HG02938 (cell line): Measurements from ENCODE around the gene CA10.

Source experiments
- ATAC-seq: cut with Tn5 transposase; IDR thresholded peaks from one replicate; pipeline ENCODE4 v1.9.1; 2021; ENCODE audit warnings: mild to moderate bottlenecking, moderate library complexity; ENCODE audit not compliant: unreplicated experiment

CA10 gene

DNA sequence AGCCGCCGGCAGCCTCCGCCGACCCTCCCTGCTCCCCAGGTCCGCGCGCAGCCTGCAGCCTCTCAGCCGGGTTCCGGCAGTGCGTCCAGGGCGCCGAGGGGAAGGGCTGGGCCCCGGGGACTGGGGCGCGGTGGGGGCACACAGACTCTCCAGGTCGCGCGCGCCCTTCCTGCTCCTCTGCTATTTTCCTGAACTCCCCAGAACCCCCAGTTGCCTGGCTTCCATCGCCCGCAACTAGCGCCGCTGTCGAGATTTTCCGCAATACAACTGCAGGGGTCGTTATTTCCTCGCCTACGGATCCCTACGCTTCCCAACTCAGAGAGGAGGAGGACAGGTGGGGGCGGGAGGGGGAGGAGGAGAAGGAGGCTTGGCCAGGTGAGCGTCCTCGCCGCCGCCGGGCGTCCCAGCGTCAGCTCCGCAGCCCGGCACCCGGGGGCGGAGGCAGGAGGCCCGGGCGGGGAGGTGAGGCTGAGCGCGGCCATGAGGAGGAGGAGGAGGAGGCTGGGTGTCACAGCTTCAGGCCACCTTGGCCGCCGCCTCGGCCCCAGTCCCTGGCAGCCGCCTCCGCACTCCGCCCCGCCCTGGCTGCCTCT is at the start of gene CA10:
Gene CA10 (minus strand): TSS at position 265 of the 593 bp plus-strand sequence.
- no peak for ATAC-seq

DNA sequence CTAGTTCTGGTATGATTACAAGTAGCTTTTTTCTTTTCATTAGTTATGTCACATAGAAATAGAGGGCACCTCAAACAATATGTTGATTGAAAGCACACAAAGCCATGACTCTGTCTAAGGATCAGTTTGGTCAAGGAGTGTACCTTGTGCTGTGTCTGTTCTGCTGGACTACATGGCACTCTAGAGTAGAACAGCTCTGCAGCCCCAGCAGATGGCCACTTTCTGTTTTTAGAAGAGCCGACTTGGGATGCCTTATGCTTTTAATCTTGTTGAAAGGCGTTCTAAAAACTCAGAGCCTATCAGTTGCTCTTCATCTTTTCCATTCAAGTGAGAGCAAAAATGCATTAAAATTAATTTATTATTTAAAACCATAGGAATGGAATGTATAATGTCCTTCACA is 49.3 kb upstream of the CA10 start:
- no peak for ATAC-seq

DNA sequence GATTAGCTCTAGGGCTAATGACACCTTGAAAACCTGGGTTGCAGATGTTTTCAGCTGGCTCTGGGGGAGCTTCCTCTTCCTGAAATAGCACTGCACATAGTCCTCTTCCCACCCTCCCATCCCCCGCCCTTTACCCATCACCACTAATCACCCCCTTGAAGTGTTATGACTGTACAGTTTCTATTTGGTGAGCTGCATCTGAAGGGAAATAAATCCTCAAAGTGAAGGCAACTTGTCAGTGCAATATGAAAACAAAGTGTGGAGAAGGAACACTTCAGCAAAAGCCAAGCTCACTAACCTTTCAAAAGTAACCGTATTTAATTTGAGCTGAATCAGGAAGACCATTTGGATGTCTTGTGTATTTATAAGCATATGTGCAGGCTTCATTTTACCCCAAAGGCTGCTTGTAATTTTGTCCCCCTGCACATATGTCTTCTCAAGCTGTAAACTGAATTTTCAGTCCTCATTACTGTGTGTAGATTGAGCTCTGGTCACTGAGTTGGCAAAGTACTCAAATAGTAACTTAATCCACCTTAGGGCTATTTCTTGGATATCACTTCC is 44.1 kb upstream of the CA10 start:
- no peak for ATAC-seq

DNA sequence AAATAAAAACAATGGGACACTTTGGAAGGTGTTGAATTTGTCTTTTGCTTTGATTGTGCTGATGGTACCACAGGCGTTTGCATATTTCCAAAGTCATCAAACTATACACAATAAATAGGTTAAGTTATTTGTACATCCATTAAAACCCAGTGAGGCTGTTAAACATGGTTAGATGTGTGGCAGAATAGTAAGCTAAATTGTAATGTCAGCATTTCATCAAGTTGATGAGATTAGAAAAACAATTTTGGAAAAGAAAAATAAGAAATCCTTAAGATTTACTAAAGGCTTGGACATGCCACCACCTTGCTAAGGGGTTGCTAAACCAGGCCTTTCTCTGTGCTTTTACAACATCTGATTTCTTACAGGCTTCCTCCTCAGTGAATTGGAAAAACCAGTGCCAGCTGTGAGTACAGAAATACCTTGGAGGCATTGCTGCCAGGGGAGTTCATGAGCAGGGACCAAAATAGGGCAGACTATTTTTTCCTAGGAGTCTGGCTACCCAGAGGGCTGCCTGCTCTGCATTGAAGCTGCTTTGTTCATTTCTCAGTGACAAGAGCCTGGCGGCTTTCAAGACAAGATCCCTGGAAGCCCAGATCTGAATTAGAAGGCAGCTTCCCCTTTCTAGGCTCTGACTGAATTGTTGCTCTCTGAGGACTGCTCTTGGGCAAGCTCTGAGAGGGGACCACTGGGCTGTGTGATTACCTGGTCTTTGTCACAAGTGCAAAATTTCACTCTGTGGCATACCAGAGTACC is 43.4 kb upstream of the CA10 start:
- ATAC-seq = no peak

DNA sequence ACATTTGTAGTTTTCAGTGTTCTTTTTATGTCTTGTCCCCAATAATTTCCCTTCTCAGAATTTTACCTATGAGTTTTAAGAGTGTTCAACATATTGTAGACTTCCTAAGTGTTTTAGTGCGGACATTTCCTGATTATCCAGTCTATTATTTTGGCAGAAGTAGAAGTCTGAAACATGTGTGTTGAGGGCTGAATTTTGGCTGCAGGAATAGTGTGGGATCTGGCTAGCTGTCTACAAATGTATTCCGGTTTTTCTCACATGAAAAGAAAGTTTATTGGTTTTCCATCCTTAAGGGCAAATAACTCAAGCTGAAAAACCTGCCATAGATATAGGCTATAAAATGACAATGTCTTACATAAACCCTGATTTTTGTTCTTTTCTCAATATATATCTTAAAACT is 33.0 kb upstream of the CA10 start:
- no peak for ATAC-seq

DNA sequence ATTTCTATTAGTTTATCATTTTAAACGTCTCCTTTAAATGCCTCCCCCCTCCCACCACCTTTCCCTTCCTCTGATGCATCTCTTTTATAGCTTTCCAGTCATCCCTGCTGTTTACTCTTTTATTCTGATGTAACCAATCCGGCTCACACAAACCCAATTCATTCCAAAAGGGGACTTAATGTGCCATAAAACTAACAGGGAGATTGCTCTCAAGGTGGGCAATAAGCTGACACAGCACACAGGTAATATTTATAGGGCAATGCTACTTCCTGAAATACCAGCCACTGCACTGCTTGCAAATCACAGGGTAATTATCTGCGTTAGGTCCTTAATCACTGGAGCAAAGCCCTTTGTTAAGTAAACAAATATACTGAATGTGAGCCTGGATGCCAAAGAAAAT is 23.3 kb upstream of the CA10 start:
- no peak for ATAC-seq

DNA sequence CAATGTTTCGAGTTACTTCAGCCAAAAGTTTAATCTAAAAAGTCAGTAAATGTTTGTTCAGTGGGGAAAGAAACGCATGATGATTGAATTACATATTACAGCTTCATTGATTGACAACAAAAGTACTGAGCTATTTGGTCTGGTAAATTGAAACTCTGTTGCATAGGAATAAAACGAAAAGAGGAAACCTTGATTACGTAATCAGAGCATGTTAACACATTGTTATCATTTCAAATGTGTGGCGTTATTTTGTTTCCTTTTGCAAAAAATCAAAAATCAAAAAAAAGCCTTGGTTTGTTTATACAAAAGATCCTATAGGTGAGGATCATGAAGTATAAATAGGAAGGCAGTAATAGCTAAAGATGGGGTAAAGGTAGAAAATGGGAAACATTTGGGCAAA is 19.5 kb upstream of the CA10 start:
- ATAC-seq = no peak

DNA sequence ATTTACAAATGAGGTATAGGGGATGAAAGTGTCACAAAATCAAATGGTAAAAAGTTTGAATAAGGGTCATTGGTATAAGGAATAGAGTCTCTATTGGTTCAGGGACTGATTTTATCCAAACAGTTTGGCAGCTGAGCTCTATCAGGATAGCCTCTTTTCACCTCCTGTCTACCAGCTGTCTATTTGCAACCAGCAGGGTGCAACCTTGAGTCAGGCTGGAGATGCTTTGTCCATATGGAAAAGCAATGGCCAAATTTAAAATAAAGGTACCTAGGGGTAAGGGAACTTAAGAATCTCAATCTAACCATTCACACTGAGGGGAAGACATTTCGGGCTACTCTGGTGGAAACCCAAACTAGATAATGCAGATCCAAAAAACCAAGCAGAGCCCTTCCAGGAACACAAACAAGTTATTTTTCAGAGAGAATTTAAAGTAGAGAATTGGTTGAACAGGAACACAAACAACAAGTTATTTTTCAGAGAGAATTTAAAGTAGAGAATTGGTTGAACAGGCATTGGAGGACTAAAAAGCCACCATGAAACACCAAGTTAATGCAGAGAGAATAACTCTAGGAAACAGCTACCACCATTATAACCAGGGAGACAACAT is 12.6 kb upstream of the CA10 start:
- ATAC-seq = no peak

DNA sequence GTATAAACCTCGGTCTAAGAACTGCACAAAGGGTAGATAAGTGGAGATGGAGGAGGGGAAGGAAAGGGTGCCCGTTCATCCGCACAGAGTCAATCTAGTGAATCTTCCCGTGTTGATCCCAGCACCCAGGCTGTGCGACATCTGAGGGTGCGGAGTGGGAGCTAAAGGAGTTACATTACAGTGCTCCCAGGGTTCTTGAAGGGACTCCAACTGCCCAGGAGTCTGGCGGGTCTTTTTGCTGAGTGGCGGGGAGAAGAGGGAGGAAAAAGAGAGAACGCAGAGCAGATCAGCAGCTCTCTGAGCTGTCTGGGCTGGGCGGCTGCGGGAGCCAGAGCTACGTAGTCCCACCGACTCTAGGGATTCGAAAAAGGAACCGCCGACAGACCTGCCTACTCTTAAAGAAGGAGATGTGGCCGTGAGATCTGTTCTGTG is 1.6 kb upstream of the CA10 start:
- no peak for ATAC-seq

DNA sequence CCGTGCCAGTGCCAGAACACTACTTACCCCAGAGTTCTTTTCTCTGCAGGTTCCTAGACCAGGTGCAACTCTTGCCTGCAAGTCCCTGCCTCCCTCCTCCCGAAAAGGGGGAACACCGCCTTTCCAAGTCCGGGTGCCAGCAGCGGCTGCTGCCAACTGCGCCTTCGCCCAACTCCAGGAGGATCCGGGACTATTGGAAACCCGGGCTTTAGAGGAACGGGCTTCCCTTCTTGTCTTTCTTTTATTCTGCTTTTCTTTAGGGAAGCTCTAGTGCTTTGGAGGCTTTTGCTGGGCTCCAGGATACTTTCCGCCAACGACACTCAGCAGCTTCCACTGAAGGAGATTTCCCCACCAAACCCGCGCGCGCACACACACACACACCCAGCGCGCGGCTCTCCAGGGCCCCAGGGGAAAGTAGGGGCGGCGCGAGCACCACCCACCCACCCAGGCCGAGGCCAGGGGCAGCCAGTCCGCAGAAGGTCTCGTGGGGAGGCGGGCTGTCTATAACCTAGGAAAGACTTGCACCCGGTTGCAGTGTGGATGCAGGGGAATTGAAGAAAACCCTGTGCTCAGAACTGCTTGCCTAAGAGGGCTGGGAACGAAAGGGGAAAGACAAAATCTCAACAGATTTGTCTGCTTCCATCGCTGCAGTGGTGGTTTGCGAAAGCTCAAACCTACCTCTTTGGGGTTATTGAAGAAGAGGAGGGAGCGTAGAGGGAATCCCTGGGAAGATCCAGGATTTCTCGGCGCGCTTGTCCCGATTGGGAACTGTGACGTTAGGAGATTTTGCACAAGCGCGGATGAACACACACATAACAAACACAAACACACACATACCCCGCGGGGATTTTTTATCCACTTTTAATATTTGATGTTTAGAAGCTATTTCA is 977 bp upstream of the CA10 start:
- no peak for ATAC-seq

DNA sequence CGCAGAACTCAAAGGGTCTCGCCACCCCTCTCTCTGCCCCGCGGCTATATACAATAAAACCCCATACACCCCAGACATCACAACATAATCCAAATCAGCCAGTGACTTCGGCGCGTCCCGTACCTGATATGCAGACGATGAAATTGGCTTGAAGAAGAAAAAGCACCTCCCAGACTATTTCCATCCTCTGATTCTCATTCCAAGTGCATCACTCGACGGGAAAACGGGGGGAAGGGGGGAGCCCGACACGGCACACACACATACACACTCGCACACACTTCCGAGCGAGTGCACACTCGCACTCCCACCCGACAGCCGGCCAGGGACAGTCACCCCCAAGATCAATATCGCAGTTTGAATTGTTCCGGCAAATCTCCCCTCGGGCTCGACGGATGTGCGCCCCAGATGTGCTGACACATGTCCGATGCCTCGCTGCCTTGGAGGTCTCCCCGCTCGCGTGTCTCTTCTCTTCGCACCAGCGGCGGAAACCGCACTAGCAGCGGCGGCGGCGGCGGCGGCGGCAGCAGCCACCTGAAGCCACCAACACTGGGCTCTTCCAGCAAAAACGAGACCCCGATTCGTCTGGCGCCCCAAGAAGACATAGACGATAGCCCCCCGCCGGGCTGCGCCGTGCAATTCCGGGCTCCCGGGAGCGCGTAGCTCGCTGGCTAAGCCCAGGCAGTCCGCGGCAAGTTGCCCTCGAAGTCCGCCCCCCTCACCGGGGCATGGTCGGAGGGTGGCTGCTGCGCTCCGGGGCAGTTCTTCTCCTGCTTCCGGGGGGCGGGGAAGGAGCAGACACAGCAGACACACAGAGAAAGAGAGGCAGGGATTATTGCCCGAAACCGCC is 688 bp downstream of the CA10 start:
- no peak for ATAC-seq

DNA sequence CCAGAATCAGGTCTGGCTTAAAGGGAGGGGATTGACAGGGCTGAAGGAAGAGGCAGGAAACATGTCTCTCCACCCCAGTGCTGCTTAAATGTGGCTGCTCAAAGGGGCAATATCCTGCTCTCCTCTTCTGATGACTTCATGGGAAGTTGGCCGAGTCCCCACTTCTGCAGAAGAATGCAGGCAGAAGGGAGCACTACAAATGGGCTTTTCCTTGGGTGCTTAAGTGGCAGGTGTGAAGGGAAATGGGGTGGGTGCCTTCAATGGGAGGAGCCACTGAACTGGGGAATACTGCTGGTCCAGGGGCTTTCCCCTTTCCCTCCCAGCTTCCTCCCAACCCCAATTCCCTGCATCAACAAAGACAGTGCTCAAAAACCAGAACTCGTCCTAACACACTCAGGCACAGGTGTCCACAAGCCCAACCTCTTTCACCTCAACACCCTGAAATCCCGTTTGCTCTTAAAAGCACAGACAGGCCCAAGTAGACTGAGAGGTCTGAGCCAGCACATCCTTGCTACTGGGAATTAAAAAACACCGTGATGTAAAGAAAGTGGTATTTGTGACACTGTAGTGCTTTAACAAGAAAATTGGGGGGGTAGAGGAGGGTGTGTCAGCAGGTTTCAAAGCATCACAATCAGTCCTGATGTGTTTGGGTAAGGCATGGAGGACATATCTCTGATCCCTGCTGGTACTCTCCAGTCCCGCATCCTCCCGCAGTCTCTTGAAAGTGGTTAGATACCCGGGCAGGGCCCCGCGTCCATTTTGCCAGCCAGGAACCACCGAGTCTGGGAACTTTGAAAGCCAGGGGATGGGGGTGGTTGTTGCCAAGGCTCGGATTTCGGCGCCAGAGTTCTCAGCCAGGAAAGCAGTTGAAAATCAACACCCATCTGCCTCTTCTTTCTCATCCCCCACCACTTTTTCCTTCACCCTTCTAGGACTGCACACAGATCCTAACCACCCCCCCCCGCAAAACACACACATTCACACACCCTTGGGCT is 1.6 kb downstream of the CA10 start:
- ATAC-seq = no peak

DNA sequence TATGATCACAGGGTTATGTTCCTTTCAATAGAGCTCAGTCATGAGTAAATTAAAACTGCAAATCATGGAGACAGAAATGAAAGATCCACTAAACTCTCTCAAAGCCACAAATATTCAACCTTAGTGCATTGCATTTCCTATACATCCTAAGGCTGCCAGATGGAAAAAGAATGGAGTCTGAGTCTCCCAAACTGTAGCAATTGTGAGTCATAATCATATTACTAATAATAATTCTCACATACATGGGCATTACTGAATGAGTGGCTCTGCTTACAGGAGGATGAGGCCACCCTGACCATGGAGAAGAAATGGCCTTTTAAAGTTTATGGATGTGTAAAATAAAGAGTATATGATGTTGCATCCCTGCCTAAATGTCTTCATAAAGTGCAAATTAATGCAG is 3.2 kb downstream of the CA10 start:
- ATAC-seq = no peak

DNA sequence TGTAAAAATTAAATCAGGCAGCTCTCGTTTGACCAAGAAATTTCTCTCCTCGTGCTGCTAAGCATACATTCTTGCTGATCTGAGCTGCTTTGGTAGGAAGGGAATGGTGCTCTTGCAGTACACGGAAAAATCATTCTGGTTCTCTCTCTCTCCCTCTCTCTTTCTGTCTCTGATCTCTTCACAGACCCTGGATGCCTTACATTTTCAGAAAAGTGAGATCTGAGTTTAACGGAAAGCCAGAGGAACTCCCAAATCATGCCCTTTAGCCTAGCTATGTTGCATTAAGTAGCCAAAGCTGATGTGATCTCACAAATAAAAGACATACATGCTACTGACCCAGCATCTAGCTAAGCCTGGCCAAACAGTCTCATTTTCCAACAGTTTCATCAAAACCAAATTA is 4.0 kb downstream of the CA10 start:
- no peak for ATAC-seq

DNA sequence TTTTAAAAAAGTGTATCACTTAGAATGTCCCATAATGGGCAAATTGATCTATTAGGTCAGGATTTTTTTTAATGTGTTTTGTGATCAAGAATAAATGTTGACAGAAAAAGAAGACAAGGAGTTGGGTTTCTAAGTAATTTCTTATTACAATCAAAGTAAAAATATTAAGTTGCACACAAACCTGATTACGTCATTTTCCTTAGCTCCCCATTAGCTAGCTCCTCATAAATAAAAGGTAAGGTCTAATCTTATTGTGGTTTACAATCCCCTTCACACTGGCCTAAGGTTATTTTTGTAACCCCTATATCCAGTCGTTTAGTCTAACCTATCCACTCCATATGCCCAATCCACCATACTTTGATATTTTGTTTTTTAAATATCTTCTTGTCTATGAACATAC is 7.6 kb downstream of the CA10 start:
- ATAC-seq = no peak

DNA sequence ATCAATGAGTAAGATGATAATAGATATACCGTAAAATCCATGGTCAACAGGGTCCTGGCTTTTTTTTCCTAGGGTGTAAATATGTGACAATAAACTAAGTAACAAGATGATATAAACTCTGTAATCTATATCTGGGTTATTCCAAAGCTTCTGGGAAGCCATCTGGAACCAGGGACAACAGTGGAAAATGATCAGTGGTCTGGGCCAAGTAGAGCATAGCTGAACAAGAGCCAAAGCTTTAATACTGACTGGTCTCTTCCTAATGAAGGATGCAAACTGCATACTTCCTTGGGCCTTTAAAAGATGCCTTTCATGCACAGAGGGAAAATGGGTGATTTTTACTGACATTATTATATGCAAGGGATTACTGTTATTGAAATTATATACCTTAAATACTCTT is 8.9 kb downstream of the CA10 start:
- ATAC-seq = no peak

DNA sequence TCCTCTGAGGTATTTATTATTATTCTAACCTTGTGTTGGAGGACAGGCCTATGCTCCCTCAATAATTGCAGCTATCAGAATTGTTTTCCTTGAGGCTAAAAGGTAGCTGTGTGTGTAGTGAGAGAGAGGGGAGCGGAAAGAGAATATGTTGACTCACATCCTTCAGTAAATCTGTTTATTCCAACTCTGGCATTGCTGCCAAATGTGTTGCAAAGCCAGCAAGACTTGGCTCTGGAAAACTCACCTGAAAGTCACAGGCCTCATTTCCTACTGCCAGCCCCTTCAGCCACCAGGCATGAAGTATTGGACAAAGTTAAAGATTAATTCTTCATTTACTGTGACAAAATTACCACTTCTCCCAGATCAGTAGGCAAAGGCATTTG is 9.6 kb downstream of the CA10 start:
- no peak for ATAC-seq

DNA sequence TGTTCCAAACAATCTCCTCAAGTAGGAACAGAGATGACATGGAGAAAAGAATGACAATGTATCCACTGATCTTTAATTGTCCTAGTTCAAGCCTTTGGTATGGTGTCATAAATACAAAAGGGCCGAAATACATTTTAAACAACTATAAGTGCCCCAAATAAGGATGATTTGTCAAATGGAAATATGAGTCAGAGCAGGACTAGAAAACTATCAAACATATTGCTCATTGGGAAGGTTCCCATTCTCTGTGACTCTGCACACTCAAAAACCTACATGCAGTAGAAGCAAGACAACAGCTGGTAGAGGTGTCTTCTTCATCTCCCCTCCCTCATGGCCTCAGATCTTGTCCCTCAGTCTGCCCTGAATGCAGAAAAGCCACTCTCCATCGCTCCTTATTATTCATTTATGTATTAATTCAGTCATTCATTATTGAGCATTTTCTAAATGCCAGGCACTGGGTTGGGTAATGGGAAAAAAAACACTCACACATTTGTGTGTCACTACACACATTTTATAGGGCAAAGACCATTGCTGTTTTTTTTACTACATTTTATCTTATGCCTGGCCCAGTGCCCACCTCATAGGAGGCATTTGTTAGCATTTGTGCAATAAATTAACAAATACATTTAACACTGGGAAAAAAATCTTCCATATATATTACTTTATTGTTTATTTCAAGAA is 10.1 kb downstream of the CA10 start:
- no peak for ATAC-seq
